ENCODE results near the gene CCDC34.

CCDC34 gene

DNA sequence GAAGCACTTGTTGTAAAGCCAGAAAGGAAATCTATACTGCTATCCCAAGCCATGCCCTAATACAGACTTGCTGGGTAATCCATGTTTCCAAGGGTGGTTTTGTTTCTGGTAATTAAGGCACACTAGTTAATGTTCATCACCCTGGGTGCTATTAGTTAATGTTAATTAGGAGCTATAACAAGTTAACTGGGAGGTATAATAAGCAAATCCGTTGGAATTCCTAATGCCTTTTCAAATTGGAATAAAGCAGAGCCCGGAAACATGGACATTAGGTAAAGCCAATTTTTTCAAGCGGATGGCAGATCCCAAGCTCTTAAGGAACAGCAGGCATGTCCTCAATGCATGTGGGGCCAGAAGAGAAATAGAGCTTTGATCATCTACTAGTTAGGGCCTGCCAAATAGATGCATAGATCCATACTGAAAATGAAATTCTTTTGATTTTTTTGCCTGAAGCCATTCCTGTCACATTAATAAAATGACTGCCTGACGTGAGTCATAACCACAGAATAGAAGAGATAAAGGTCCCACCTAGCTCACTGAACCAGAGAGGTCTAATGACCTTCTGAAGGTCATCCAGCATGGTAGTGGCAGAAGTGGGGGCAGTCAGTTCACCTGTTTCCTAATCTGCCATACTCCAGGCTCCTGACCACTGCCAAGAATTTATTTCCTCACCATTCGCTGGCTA, 28.5 kb upstream of the CCDC34 start:
- no peaks in the 10 kb centered on the region for H3K36me3 ChIP-seq (ENCODE audit: control insufficient read depth in 1 of 2, insufficient read depth in 2 of 2, low read length in 2 of 2)
- H3K4me1 ChIP-seq (ENCODE audit: control insufficient read depth in 1 of 2, insufficient read depth in 2 of 2, low read length in 2 of 2) = peaks cover 5 to 22% of the 10 kb centered on the region in 2 donors
- no peaks in the 10 kb centered on the region for H3K9me3 ChIP-seq (ENCODE audit: control insufficient read depth in 1 of 2, low read length in 2 of 2)
- H3K4me3 ChIP-seq (ENCODE audit: low read depth in 1 of 2, low read length in 2 of 2) = no peak overlapping the region
- no peaks in the 10 kb centered on the region for H3K27me3 ChIP-seq (ENCODE audit: low read depth, low read length)
- H3K27ac ChIP-seq (ENCODE audit: low read length) = no peak overlapping the region

- Histone ChIP-seq H3K27me3 (ENCODE audit: low read depth, low read length) (no peaks in the 10 kb centered on the region), H3K4me1 (ENCODE audit: control insufficient read depth in 1 of 2, insufficient read depth in 2 of 2, low read length in 2 of 2) (peaks cover 5 to 14% of the 10 kb centered on the region in 2 donors), H3K36me3 (ENCODE audit: control insufficient read depth in 1 of 2, insufficient read depth in 2 of 2, low read length in 2 of 2) (no peaks in the 10 kb centered on the region), H3K4me3 (ENCODE audit: low read depth in 1 of 2, low read length in 2 of 2) (no peak overlapping the region), H3K9me3 (ENCODE audit: control insufficient read depth in 1 of 2, low read length in 2 of 2) (no peaks in the 10 kb centered on the region), H3K27ac (ENCODE audit: low read length) (no peak overlapping the region)
Observed at GRCh38 chr11:27390318-27391295, 27.6 kb upstream of the CCDC34 start.

- H3K36me3 ChIP-seq (ENCODE audit: control insufficient read depth in 1 of 2, insufficient read depth in 2 of 2, low read length in 2 of 2) = peaks cover 0 to 5% of the 10 kb centered on the region in 2 donors
- no peak overlapping the region for H3K27ac ChIP-seq (ENCODE audit: low read length)
- H3K27me3 ChIP-seq (ENCODE audit: low read depth, low read length) = no peaks in the 10 kb centered on the region
- H3K9me3 ChIP-seq (ENCODE audit: control insufficient read depth in 1 of 2, low read length in 2 of 2) = no peaks in the 10 kb centered on the region
- no peak overlapping the region for H3K4me3 ChIP-seq (ENCODE audit: low read depth in 1 of 2, low read length in 2 of 2)
- H3K4me1 ChIP-seq (ENCODE audit: control insufficient read depth in 1 of 2, insufficient read depth in 2 of 2, low read length in 2 of 2) = peaks cover 0 to 5% of the 10 kb centered on the region in 2 donors
Observed at GRCh38 chr11:27388869-27389268, 25.9 kb upstream of the CCDC34 start.

DNA sequence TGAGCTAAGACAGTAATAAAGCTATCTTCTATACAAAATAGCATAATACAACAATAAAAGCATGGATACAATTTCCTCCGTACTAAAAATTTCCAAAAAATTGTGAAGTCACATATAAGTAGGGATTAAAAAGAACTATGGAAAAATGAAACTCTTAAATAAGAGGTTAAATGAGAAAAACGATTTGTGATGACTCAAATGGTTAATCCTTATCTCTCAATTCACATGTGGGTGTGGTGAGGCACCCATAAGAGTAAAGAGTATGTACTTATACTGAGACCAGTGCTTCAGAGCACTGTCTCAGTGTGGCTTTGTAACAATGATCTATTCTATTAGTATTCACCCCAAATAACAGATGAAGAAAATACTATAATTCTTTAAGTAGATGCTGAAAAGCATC, 25.0 kb upstream of the CCDC34 start:
- Histone ChIP-seq H3K27me3 (ENCODE audit: low read depth, low read length) (no peaks in the 10 kb centered on the region), H3K36me3 (ENCODE audit: control insufficient read depth in 1 of 2, insufficient read depth in 2 of 2, low read length in 2 of 2) (peaks cover 0 to 5% of the 10 kb centered on the region in 2 donors), H3K4me1 (ENCODE audit: control insufficient read depth in 1 of 2, insufficient read depth in 2 of 2, low read length in 2 of 2) (peaks cover 0 to 5% of the 10 kb centered on the region in 2 donors), H3K27ac (ENCODE audit: low read length) (no peak overlapping the region), H3K4me3 (ENCODE audit: low read depth in 1 of 2, low read length in 2 of 2) (no peak overlapping the region), H3K9me3 (ENCODE audit: control insufficient read depth in 1 of 2, low read length in 2 of 2) (no peaks in the 10 kb centered on the region)

DNA sequence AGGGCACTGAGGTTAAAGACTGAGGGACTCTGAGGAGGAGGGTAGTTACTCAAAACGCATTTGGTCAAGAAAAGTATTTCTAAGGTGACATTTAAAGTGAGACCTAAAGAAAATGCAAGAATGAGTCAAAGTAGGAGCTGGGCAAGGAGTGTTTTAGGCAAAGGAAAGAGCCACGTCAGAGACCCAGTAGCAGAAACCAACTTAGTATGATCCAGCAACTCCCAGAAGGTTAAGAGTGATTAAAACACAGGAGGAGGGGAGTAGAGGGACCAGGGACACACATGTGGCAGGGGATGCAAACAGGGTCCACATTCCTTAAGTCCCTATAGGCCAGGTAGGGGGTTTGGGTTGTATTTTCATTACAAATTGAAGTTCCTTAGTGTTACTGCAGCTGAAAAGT, 24.3 kb upstream of the CCDC34 start:
- H3K36me3 ChIP-seq (ENCODE audit: control insufficient read depth in 1 of 2, insufficient read depth in 2 of 2, low read length in 2 of 2) = peaks cover 0 to 5% of the 10 kb centered on the region in 2 donors
- no peak overlapping the region for H3K27ac ChIP-seq (ENCODE audit: low read length)
- H3K4me1 ChIP-seq (ENCODE audit: control insufficient read depth in 1 of 2, insufficient read depth in 2 of 2, low read length in 2 of 2) = peaks cover 0 to 5% of the 10 kb centered on the region in 2 donors
- no peak overlapping the region for H3K4me3 ChIP-seq (ENCODE audit: low read depth in 1 of 2, low read length in 2 of 2)
- no peaks in the 10 kb centered on the region for H3K9me3 ChIP-seq (ENCODE audit: control insufficient read depth in 1 of 2, low read length in 2 of 2)
- no peaks in the 10 kb centered on the region for H3K27me3 ChIP-seq (ENCODE audit: low read depth, low read length)

DNA sequence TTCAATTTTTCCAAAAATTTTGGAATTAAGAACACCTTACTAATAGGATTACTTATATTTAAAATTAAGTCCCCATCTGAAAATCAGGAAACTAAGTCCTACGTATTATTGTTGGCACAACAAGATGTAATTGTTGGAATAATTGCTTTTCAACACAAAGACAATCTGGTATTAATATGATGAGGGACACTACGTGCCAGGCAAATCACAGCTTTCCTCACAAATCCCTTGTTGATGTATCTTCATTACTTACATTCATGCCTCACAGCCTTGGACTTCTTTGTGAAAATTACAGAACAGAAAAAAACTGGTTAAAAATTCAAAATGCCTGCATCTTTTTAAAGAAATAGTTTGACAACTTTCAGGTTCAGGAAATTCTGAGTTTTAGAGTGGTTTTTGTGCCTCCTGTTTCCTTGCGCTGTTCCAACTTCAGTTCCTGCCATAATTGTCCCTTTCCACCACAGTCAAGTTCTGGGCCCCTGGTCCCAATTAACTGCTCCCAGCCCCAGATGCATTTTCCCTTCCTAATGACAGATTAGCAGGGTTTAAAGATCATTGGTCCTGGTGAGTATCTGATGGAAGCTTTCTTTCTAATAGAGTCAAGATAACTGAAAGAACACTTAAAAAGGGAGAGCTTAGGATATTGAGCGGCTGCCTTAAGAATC, 23.3 kb upstream of the CCDC34 start:
- no peak overlapping the region for H3K27ac ChIP-seq (ENCODE audit: low read length)
- no peaks in the 10 kb centered on the region for H3K4me1 ChIP-seq (ENCODE audit: control insufficient read depth in 1 of 2, insufficient read depth in 2 of 2, low read length in 2 of 2)
- peaks cover 5 to 7% of the 10 kb centered on the region in 2 donors for H3K36me3 ChIP-seq (ENCODE audit: control insufficient read depth in 1 of 2, insufficient read depth in 2 of 2, low read length in 2 of 2)

GRCh38 chr11:27385245-27385644, 22.2 kb upstream of the CCDC34 start:
- Histone ChIP-seq H3K4me3 (ENCODE audit: low read depth in 1 of 2, low read length in 2 of 2) (no peak overlapping the region), H3K4me1 (ENCODE audit: control insufficient read depth in 1 of 2, insufficient read depth in 2 of 2, low read length in 2 of 2) (no peaks in the 10 kb centered on the region), H3K27ac (ENCODE audit: low read length) (no peak overlapping the region), H3K27me3 (ENCODE audit: low read depth, low read length) (no peaks in the 10 kb centered on the region), H3K36me3 (ENCODE audit: control insufficient read depth in 1 of 2, insufficient read depth in 2 of 2, low read length in 2 of 2) (peaks cover 6 to 10% of the 10 kb centered on the region in 2 donors), H3K9me3 (ENCODE audit: control insufficient read depth in 1 of 2, low read length in 2 of 2) (no peaks in the 10 kb centered on the region)

More for the DNA sequence above, 23.3 kb upstream of the CCDC34 start:
- Histone ChIP-seq H3K4me3 (ENCODE audit: low read depth in 1 of 2, low read length in 2 of 2) (no peak overlapping the region), H3K9me3 (ENCODE audit: control insufficient read depth in 1 of 2, low read length in 2 of 2) (no peaks in the 10 kb centered on the region), H3K27me3 (ENCODE audit: low read depth, low read length) (no peaks in the 10 kb centered on the region)

GRCh38 chr11:27384227-27384626, 21.2 kb upstream of the CCDC34 start:
- Histone ChIP-seq H3K27ac (ENCODE audit: low read length) (no peak overlapping the region), H3K4me1 (ENCODE audit: control insufficient read depth in 1 of 2, insufficient read depth in 2 of 2, low read length in 2 of 2) (no peaks in the 10 kb centered on the region), H3K36me3 (ENCODE audit: control insufficient read depth in 1 of 2, insufficient read depth in 2 of 2, low read length in 2 of 2) (peaks cover 12 to 19% of the 10 kb centered on the region in 2 donors), H3K4me3 (ENCODE audit: low read depth in 1 of 2, low read length in 2 of 2) (no peak overlapping the region), H3K27me3 (ENCODE audit: low read depth, low read length) (no peaks in the 10 kb centered on the region), H3K9me3 (ENCODE audit: control insufficient read depth in 1 of 2, low read length in 2 of 2) (no peaks in the 10 kb centered on the region)

DNA sequence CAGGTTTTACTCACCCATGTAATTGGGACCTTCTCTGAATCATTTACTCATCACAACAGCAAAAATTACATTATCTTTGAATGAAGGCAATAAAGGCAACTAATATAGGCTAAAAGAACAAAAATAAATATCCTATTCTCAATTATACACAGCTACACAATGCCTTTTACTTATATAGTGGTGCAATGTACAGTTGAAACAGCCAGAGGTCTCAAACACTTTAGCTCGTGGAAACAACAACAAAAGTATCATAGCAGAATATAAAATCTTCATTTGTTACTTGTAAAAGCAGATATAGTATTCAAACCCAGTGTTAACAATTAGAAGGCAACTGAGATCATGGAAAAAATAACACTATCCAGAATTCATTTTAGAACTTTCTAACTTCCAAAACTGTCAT, 20.6 kb upstream of the CCDC34 start:
- H3K4me3 ChIP-seq (ENCODE audit: low read depth in 1 of 2, low read length in 2 of 2) = no peak overlapping the region
- no peaks in the 10 kb centered on the region for H3K4me1 ChIP-seq (ENCODE audit: control insufficient read depth in 1 of 2, insufficient read depth in 2 of 2, low read length in 2 of 2)
- H3K27ac ChIP-seq (ENCODE audit: low read length) = no peak overlapping the region
- H3K9me3 ChIP-seq (ENCODE audit: control insufficient read depth in 1 of 2, low read length in 2 of 2) = no peaks in the 10 kb centered on the region
- peaks cover 12 to 24% of the 10 kb centered on the region in 2 donors for H3K36me3 ChIP-seq (ENCODE audit: control insufficient read depth in 1 of 2, insufficient read depth in 2 of 2, low read length in 2 of 2)
- H3K27me3 ChIP-seq (ENCODE audit: low read depth, low read length) = no peaks in the 10 kb centered on the region

- H3K27ac ChIP-seq (ENCODE audit: low read length) = no peak overlapping the region
- H3K36me3 ChIP-seq (ENCODE audit: control insufficient read depth in 1 of 2, insufficient read depth in 2 of 2, low read length in 2 of 2) = peaks cover 17 to 24% of the 10 kb centered on the region in 2 donors
- no peaks in the 10 kb centered on the region for H3K4me1 ChIP-seq (ENCODE audit: control insufficient read depth in 1 of 2, insufficient read depth in 2 of 2, low read length in 2 of 2)
- no peaks in the 10 kb centered on the region for H3K9me3 ChIP-seq (ENCODE audit: control insufficient read depth in 1 of 2, low read length in 2 of 2)
- no peaks in the 10 kb centered on the region for H3K27me3 ChIP-seq (ENCODE audit: low read depth, low read length)
- H3K4me3 ChIP-seq (ENCODE audit: low read depth in 1 of 2, low read length in 2 of 2) = no peak overlapping the region
Observed at GRCh38 chr11:27381238-27381666, 18.2 kb upstream of the CCDC34 start.

GRCh38 chr11:27380771-27381170, 17.8 kb upstream of the CCDC34 start:
- Histone ChIP-seq H3K4me1 (ENCODE audit: control insufficient read depth in 1 of 2, insufficient read depth in 2 of 2, low read length in 2 of 2) (no peaks in the 10 kb centered on the region), H3K36me3 (ENCODE audit: control insufficient read depth in 1 of 2, insufficient read depth in 2 of 2, low read length in 2 of 2) (peaks cover 17 to 24% of the 10 kb centered on the region in 2 donors), H3K27ac (ENCODE audit: low read length) (no peak overlapping the region), H3K9me3 (ENCODE audit: control insufficient read depth in 1 of 2, low read length in 2 of 2) (no peaks in the 10 kb centered on the region), H3K4me3 (ENCODE audit: low read depth in 1 of 2, low read length in 2 of 2) (no peak overlapping the region), H3K27me3 (ENCODE audit: low read depth, low read length) (no peaks in the 10 kb centered on the region)

Data from muscle layer of duodenum (tissue), 2 donors.